ENCODE measurements around the gene KIRREL1. TPM values are rescaled to one million over a fixed set of nuclear protein-coding genes. Genes with fewer than 3 reads are reported as not detected.

Gene KIRREL1
- total and polyA plus RNA-seq, 7 donors = 0.92 to 57.0 (median 29.0) TPM

DNA sequence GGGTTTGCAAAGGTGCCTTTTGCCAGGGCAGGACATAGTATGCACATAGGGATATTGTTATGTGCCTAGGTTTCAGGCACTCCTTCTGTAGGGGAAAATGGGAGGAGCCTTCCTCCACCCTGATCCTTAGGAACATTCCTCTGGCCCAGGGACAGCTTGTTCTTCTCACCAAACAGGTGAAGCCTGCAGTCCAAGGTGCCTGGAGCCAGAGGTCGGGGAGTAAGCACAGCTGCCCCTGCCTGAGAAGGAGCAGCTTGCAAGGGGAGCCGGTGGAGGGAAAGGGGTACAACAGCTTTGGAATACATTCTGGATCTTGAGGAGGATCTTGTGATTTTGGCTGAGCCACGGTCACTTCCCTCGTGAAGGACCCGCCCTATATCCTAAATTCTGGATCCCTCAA lies 104.8 kb downstream of the KIRREL1 start:
- Histone ChIP-seq H3K27ac (no peak overlapping the region), H3K4me3 (no peak overlapping the region), H3K4me1 (no peaks in the 10 kb centered on the region), H3K36me3 (peaks cover 0 to 26% (median 19%) of the 10 kb centered on the region in 4 donors), H3K9me3 (no peaks in the 10 kb centered on the region), H3K27me3 (no peaks in the 10 kb centered on the region)
- intact Hi-C loops (cut with DNase I) = no loop called here
- TF ChIP-seq POLR2A (IDR thresholded peaks at IDR 0.05) = no peak
- no peak for TF ChIP-seq POLR2AphosphoS5 (IDR thresholded peaks at IDR 0.05)
- no peak for TF ChIP-seq EP300 (IDR thresholded peaks at IDR 0.05)
- TF ChIP-seq, protein P1, sequence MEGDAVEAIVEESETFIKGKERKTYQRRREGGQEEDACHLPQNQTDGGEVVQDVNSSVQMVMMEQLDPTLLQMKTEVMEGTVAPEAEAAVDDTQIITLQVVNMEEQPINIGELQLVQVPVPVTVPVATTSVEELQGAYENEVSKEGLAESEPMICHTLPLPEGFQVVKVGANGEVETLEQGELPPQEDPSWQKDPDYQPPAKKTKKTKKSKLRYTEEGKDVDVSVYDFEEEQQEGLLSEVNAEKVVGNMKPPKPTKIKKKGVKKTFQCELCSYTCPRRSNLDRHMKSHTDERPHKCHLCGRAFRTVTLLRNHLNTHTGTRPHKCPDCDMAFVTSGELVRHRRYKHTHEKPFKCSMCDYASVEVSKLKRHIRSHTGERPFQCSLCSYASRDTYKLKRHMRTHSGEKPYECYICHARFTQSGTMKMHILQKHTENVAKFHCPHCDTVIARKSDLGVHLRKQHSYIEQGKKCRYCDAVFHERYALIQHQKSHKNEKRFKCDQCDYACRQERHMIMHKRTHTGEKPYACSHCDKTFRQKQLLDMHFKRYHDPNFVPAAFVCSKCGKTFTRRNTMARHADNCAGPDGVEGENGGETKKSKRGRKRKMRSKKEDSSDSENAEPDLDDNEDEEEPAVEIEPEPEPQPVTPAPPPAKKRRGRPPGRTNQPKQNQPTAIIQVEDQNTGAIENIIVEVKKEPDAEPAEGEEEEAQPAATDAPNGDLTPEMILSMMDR (IDR thresholded peaks at IDR 0.05) = no peak
- no peak for DNase-seq
- WGBS, 2 donors = 78 to 81% methylated on average over 5 of the region's 5 CpGs

DNA sequence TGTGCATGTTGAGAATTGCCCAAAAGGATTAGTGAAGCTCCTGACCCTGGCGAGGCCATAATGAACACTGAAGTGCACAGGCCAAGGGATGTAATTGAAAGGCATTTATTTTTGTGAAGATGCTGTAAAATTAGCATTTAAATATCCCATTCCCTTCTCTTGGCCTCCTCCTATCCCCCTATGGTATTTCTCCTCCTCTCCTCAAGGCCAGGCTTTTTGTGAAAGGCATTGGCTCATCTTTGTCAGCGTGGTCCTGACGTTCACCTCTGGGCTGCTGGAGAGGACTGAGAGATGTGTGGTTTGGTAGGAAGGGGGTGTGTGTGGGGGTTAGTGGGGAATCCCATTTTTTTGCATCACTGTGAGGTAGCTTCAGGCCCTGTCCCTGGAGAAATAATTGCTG lies 105.7 kb downstream of the KIRREL1 start:
- Histone ChIP-seq H3K4me1 (no peaks in the 10 kb centered on the region), H3K4me3 (no peak overlapping the region), H3K9me3 (no peaks in the 10 kb centered on the region), H3K27ac (no peak overlapping the region), H3K36me3 (peaks cover 0 to 17% (median 11%) of the 10 kb centered on the region in 4 donors), H3K27me3 (peaks cover 0 to 6% (median 0%) of the 10 kb centered on the region in 3 donors)
- WGBS, 2 donors = 91% methylated on average over 3 of the region's 3 CpGs
- DNase-seq = no peak
- TF ChIP-seq EP300 (IDR thresholded peaks at IDR 0.05) (no peak), POLR2A (IDR thresholded peaks at IDR 0.05) (no peak), POLR2AphosphoS5 (IDR thresholded peaks at IDR 0.05) (no peak)
- TF ChIP-seq, protein P1 (IDR thresholded peaks at IDR 0.05) = no peak
- intact Hi-C loops (cut with DNase I) = no loop called here

GRCh38 chr1:158100498-158100897 lies 107.1 kb downstream of the KIRREL1 start:
- DNase-seq = no peak
- H3K4me1 ChIP-seq = no peaks in the 10 kb centered on the region
- no peak overlapping the region for H3K27ac ChIP-seq
- H3K9me3 ChIP-seq = no peaks in the 10 kb centered on the region
- peaks cover 0 to 3% (median 0%) of the 10 kb centered on the region in 4 donors for H3K36me3 ChIP-seq
- H3K4me3 ChIP-seq = no peak overlapping the region
- TF ChIP-seq, protein P1 (IDR thresholded peaks at IDR 0.05) = no peak
- peaks cover 0 to 9% (median 5%) of the 10 kb centered on the region in 3 donors for H3K27me3 ChIP-seq
- 74 to 76% methylated on average over 2 of the region's 2 CpGs for WGBS, 2 donors
- intact Hi-C loops (cut with DNase I) = no loop called here

DNA sequence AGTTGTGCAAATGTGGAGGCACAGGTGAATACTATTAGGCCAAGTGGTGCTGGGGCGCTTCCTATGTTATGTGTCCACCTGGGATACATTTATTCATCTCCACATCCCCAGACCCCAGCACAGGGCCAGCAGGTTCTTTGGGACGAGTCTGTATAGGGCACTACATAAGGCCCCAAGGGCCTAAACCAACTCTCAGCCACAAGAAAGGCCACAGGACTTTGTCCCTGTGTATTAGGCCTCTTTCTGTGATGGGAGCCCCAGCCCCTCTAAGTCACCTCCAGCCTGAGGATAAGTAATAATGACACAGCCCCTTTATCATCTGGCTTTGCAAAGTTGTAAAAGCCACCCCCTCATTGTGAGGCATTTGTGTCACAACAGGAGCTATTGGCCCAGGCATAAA lies 108.0 kb downstream of the KIRREL1 start:
- TF ChIP-seq EP300 (IDR thresholded peaks at IDR 0.05) = no peak
- TF ChIP-seq POLR2A (IDR thresholded peaks at IDR 0.05) = no peak
- H3K4me3 ChIP-seq = no peak overlapping the region

DNA sequence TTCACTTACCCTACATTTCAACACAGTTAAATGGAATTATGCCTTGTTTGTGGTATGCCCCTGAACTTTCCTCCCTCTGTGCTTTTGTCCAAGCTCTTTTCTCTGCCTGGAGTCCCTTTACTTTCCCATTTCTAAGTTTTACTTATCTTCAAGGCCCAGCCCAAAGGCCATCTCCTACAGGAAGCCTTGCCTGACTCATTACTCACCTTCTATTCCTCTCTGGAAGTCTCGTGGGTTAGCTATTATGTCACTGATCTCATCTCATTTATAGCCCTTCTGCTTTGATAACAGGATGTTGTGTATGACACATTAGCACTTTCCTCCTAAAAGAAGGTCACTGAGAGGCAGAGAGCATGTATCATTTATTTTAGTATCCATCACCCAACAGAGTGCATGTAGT lies 108.5 kb downstream of the KIRREL1 start:
- no peak overlapping the region for H3K4me3 ChIP-seq

More for the DNA sequence above, 108.0 kb downstream of the KIRREL1 start:
- H3K9me3 ChIP-seq = no peaks in the 10 kb centered on the region
- H3K36me3 ChIP-seq = no peaks in the 10 kb centered on the region
- intact Hi-C loops (cut with DNase I) = no loop called here
- H3K4me1 ChIP-seq = no peaks in the 10 kb centered on the region
- H3K27ac ChIP-seq = no peak overlapping the region
- WGBS, 2 donors = 89 to 92% methylated on average over 2 of the region's 2 CpGs
- peaks cover 0 to 18% (median 7%) of the 10 kb centered on the region in 3 donors for H3K27me3 ChIP-seq
- no peak for DNase-seq

More for the DNA sequence above, 108.5 kb downstream of the KIRREL1 start:
- no peaks in the 10 kb centered on the region for H3K4me1 ChIP-seq
- DNase-seq = no peak
- no peaks in the 10 kb centered on the region for H3K9me3 ChIP-seq
- H3K27ac ChIP-seq = no peak overlapping the region
- 0 to 20% methylated on average over 1 of the region's 1 CpG for WGBS, 2 donors
- TF ChIP-seq, protein P1 (IDR thresholded peaks at IDR 0.05) = no peak
- TF ChIP-seq POLR2AphosphoS5 (IDR thresholded peaks at IDR 0.05) = no peak
- TF ChIP-seq EP300 (IDR thresholded peaks at IDR 0.05) = no peak
- TF ChIP-seq POLR2A (IDR thresholded peaks at IDR 0.05) = no peak
- peaks cover 0 to 18% (median 7%) of the 10 kb centered on the region in 3 donors for H3K27me3 ChIP-seq
- intact Hi-C loops (cut with DNase I) = no loop called here
- H3K36me3 ChIP-seq = no peaks in the 10 kb centered on the region
